ENCODE measurements around the gene CHML.

CHML gene

GRCh38 chr1:241617426-241617825 lies 22.7 kb downstream of the CHML start:
- no peak for DNase-seq (ENCODE audit: low read depth)

- no peak for DNase-seq (ENCODE audit: low read depth)
These were observed 24.9 kb downstream of the CHML start for GRCh38 chr1:241615043-241615974.

- DNase-seq (ENCODE audit: low read depth) = no peak
These were observed 25.6 kb downstream of the CHML start for GRCh38 chr1:241614572-241614971.

GRCh38 chr1:241614144-241614543 lies 26.0 kb downstream of the CHML start:
- no peak for DNase-seq (ENCODE audit: low read depth)

DNA sequence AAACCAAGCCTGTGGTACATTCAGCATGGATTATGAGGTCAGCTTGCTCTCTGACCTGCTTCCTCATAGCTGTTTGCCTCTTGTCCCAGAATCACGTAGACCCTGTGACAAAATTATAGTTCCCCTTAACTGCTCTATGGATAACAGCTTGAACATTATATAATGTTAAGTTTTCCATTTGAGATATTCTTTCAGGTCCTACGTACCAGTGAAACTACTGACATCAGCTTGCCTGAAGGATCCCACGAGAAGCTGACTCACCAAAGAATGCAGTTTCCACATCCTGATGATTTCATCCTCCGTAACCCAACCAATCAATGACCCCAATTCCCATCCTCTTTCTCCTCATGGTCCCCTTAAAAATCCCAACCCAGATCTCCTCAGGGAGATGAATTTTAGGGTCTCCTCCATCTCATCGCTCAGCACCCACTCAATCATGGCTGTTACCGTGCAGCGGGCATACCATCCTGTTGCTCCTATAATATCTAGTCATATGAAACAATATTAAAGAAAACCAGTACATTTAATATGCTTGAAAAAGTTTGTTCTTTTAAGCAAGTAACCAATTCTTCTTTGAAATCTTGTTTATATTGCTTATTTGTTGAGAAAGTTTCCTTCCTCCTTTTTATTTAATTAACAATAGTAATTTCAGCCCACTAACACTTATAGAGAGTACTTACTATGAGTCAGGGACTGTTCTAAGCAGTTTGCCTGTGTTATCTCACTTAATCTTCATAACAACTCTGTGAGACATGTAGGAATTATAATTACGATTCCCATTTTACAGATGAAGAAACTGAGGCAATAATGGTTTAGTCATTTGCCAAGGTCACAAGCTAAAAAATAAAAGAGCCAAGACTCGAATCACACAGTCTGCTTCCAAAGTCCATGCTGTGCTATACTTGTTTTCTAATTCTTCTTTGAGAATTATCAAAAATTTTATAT lies 27.4 kb downstream of the CHML start:
- DNase-seq (ENCODE audit: low read depth) = peak; percentile 85

- no peak for DNase-seq (ENCODE audit: low read depth)
These were observed 28.4 kb downstream of the CHML start for GRCh38 chr1:241611736-241612135.

DNA sequence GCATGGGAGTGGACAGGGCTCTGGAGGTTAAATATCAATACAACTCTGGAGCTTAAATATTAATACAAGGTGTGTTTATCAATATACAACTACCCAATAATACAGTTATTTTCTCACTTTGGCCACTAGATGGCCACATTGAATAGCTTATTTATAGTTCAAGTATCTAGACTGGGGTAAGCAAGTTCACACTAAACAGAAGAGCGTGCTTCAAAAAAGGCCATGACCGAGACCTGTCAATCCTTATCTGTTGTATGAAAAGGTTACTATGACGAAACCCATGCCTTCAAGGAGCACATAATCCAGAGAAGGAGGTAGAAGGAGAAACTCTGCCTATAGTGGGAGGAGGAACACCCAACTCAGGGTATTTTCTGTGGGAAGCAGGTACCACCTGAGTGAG lies 29.1 kb downstream of the CHML start:
- peak; percentile 56 for DNase-seq (ENCODE audit: low read depth)

GRCh38 chr1:241610056-241610815 lies 29.9 kb downstream of the CHML start:
- DNase-seq (ENCODE audit: low read depth) = peak; percentile 79

GRCh38 chr1:241608379-241609033 lies 31.7 kb downstream of the CHML start:
- no peak for DNase-seq (ENCODE audit: low read depth)

DNA sequence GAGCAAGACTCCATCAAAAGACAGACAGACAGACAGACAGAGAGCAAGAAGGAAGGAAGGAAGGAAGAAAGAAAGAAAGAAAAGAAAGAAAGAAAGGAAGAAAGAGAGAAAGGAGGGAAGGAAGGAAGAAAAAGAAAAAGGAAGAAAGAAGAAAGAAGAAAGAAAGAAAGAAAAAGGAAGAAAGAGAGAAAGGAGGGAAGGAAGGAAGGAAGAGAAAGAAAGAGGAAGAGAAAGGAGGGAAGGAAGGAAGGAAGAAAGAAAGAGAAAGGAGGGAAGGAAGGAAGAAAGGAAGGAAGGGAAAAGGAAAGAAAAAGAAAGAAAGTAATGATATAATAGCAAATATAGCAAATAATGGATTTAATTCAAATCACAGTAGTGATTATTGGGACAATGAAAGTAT lies 32.7 kb downstream of the CHML start:
- no peak for DNase-seq (ENCODE audit: low read depth)

DNA sequence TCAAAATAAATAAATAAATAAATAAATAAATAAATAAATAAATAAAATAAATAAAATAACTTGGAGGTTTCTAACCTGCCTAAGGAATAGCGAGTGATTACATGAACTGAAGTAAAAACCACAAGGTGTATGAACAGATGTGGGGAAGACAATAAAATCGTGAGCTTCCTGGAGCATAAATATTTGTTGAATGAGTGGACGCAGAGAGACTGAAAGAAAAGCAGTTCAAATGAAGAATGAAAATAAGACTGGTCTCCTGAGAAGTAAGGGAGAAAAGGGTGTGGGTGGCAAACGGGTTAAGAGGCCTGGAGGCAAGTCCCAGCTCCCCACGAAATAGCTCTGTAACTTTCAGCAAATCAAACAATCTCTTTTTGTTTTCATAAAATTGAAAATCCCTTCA lies 33.6 kb downstream of the CHML start:
- no peak for DNase-seq (ENCODE audit: low read depth)

GRCh38 chr1:241605146-241605805 lies 34.9 kb downstream of the CHML start:
- no peak for DNase-seq (ENCODE audit: low read depth)

DNA sequence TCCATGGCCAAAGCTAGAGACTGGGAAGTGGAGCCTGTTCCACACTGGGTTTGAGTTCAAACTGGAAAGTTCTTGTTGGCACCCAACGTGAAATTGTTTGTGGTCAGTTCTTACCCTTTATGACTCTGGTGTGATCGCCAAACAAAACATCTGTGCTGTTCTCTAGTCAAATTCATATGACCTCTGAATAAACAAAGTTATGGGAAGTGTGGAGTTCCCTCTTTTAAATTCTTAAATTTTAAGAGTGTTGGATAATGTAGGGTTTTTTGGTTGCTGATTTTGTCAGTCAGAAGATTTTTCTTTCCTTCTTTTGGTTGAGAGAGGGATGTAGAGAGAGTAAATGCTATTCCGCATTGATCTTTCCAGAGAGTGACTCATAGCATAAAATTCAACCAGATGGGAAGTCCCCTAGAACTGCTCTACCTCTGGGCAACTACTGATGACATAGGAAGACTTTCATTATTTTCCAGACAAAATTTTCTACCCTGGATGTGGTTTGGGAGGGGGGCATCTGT lies 36.4 kb downstream of the CHML start:
- DNase-seq (ENCODE audit: low read depth) = peak; percentile 80

DNA sequence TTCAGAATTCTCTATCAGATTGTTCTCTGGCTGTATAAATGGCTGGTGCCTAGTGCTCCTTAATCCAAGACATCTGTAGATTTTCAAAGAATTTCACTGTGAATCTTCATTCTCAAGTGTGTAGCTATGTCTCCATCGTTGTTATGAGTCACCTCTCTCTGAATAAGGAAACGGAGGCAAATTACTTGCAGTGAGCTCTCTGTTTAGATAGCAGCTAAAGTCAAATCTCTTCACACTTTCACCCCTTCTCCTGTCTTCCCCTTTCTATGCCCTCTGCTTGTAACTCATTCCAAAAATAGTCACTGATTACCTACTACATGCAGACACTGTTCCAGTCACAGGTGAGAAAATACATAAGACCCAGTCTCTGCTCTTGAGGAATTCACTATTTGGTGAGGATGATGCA lies 39.7 kb downstream of the CHML start:
- DNase-seq (ENCODE audit: low read depth) = peak; percentile 82

GRCh38 chr1:241598249-241598648 lies 41.9 kb downstream of the CHML start:
- no peak for DNase-seq (ENCODE audit: low read depth)

- no peak for DNase-seq (ENCODE audit: low read depth)
These were observed 43.5 kb downstream of the CHML start for GRCh38 chr1:241596633-241597032.

GRCh38 chr1:241593186-241593585 lies 47.0 kb downstream of the CHML start:
- no peak for DNase-seq (ENCODE audit: low read depth)

DNA sequence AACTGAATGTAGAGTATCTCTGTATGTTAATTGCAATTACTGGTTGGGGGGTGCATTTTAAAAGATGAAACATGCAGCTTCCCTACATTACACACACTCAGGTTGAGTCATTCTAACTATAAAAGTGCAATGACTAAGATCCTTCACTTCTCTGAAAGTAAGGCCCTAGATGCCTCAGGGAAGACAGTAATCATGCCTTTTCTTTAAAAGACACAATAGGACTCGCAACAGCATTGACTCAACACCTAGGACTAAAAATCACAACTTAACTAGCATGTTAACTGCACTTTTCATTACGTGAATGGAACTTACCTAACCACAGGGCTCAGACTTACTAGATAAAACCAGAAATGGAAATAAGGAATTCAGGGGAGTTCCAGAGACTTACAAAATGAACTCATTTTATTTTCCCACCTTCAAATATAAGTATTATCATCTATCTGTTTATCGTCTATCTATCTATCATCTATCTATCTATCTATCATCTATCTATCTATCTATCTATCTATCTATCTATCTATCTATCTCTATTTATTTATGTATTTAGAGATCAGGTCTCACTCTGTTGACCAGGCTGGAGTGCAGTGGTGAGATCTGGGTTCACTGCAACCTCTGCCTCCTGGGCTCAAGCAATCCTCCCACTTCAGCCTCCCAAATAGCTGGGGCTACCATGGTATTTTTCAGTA lies 47.8 kb downstream of the CHML start:
- no peak for DNase-seq (ENCODE audit: low read depth)

- DNase-seq (ENCODE audit: low read depth) = no peak
These were observed 48.4 kb downstream of the CHML start for GRCh38 chr1:241591736-241592135.

DNA sequence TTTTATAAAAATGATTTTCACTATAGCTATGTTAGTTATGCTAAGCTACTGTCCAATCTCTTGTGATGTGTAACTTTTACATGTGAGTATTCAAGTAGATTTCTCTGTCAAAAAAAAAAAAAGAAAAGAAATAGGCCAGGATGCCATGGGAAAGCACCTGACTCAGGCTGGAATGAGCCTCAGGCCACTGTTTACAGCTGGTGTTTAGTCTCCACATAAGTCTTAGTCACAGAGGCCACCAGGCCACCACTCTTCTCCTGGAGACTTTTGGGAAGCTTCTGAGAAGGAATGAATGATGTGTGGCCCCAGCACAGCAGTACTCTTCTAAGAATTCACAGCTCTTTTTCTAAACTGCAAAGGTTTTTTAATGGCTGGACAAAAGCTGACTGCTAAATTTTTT lies 48.9 kb downstream of the CHML start:
- DNase-seq (ENCODE audit: low read depth) = no peak
